Occipital lobe (tissue), 2 donors: ENCODE results near the gene KCNJ6. TPM values are rescaled to one million over a fixed set of nuclear protein-coding genes. Genes with fewer than 3 reads are reported as not detected.
"Not testable (repeated sequence)": the region's sequence is repeated elsewhere in the genome, so short reads cannot be mapped to it uniquely, and the experiment has no call there.

Experiments used
- DNase-seq: peaks from one replicate; lab custom pipeline; 2025; lab: John Stamatoyannopoulos, UW
- total RNA-seq: library from RNA; depleted of rRNA; stranded (reverse); fragments of >200 nt; gene quantifications from one replicate; pipeline ENCODE4 v1.2.3, GENCODE V29; 2014

Gene KCNJ6
- total RNA-seq, 1 donor from 2014 or later, result 5.3 TPM

- no peak for DNase-seq
Measured at GRCh38 chr21:37742115-37742514, 174.1 kb downstream of the KCNJ6 start.

GRCh38 chr21:37737996-37738395, 178.3 kb downstream of the KCNJ6 start:
- no peak for DNase-seq

- no peak for DNase-seq
Measured at GRCh38 chr21:37737507-37737906, 178.8 kb downstream of the KCNJ6 start.

DNA sequence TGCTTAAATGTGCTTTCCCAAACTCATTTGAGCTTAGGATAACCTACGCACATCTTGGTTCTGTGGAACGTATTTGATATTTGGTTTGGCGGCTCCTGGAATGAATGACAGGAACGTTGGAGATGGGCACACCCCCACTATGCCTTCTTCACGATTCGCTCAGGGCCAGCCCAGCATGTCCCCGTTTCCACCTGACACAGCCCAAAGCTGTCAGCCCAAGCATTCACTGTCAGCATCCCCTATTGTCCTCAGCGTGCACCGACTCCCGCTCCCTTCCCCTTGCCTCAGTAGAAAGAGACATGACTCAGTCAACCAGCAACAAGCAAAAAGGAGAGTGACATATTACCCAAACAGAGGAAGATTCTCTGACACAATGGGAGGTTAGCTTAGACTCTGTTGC, 181.4 kb downstream of the KCNJ6 start:
- no peak for DNase-seq

DNA sequence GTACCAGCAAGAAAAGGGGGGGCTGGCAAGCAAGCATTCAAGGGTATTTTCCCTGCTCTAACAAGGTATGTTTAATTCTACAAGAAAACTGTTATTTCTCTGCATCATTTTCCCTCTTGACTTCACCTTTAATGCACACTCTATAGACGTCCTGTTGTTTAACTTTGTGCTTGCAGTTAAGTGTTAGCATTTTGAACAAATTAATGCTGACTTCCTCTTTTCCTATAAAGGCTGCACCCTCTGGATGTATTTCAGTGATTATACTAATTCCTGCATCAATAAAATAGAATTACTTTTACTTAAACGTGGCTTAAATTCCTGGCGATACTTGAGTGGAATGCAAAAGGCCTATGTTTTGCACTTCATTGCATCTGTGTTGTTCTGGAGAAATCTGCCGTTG, 183.3 kb downstream of the KCNJ6 start:
- DNase-seq, result no peak

DNA sequence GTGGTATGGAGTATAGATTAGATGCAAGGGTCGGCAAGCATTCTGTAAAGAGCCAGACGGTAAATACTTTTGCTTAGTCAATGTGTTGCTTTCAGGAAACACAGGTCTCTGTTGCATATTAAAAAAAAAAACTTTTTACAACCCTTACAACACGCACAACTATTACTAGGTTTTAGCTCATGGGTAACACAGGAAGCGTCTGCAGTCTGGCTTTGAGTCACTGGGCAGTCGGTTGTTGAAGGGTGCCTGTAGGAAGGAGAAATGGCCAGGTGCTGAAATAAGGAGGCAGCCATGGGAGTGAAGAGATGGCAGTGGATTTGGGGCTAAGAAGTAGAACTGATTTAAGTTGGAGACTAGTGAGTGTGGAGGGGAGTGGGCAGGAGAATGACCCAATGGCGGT, 192.1 kb downstream of the KCNJ6 start:
- DNase-seq, result no peak

GRCh38 chr21:37717534-37717933, 198.7 kb downstream of the KCNJ6 start:
- DNase-seq, result no peak

- DNase-seq, result not testable (repeated sequence)
Measured at GRCh38 chr21:37712569-37712934, 203.7 kb downstream of the KCNJ6 start.

- DNase-seq, result no peak
Measured at GRCh38 chr21:37711836-37712568, 204.3 kb downstream of the KCNJ6 start.

- DNase-seq, result no peak
Measured at GRCh38 chr21:37711286-37711829, 204.9 kb downstream of the KCNJ6 start.

GRCh38 chr21:37710546-37711285, 205.5 kb downstream of the KCNJ6 start:
- no peak for DNase-seq

DNA sequence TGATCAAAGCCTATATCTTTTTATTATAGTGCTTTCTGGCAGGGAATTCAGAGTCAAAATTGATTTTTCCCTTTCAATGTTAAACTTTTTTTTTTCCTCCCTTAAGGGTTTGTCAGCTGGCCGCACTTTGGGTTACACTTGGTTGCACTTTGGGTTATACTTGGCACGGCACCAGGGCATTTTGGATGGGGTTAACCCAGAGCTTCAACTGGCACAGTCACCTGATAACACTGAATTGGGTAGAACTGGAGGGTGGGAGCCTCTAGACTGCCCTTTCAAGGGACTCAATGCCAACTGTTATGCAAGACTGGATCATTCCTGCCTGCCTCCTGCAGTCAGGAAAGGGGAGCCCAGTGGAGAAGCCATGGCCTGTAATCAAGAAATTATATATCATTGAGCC, 211.5 kb downstream of the KCNJ6 start:
- no peak for DNase-seq

- no peak for DNase-seq
Measured at GRCh38 chr21:37702241-37702640, 214.0 kb downstream of the KCNJ6 start.

DNA sequence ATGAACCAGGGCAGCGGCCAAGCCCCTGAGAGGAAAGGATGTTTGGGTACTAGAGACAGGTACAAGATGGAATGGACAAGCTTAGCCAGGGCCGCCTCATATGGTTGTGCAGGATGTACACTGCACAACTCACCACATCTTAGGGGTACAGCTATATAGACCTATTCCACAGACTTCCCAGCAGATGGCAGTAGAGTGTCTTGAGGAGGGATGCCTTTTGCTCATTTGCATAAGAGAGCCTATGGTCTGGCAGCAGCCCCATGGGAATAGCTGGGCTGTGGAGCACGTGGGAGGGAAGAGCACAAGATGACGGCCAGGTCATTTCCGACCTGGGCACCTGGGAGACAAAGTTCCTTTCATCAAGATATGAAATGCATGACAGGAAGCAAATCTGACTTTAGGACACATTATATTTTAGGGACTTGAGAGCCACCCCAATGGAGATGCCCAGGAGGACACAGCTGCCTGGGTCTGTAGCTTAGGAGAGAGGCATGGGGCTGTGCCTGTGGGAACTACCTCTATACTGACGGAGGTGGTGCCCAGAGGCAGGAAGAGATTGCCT, 215.5 kb downstream of the KCNJ6 start:
- DNase-seq, result peak; percentile 21

DNA sequence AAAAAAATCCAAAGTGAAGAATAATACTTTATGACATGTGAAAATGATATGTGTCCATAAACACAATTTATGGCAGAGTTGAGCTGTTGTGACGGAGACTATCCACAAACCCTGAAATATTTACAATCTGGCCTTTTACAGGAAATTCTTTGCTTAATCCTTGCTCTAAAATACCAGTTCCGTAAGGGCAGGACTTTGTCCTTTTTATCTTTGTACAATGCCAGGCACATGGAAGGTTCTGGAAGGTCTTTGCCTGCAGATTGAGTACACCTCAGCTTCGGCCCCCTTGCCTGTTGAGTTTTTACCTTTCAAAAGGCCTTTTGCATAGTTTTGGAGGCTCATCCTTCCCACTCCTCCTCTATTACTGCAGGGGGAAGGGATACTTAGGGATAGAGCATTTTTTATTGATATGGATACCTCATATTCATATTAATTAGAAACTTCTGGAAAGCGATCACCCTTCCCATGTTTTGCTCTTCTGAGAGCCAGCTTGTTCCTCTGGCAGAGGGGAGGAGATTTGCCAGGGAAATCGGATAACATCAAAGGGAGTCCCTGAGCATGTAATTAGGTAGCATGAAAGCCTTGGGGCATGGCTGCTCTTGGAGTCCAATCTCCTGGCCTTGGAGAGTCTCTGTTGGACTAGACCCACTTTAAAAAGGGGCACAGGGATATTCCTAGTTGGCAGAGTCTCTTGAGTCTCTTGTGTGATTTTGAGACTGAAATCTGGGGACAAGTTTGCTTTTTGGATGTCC, 217.1 kb downstream of the KCNJ6 start:
- DNase-seq, result no peak

- DNase-seq, result no peak
Measured at GRCh38 chr21:37696936-37697335, 219.3 kb downstream of the KCNJ6 start.

DNA sequence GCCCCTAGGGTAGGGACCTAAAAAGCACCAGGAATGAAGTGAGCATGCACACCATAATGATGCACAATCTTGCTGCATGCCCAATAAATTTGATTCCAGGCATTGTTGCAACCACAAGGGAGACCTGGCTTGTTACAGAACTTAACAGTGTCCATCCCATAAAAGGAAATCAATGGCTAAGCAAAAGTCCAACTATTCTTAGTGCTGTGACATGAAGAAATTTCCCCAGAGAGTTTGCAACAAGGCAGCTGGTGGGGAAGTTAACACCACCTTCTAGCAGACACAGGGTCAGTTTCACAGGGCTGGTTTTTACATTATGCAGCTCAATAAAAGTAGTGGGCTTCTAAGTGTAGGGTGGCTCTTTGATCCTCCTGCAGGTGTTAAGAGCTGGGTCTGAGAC, 221.1 kb downstream of the KCNJ6 start:
- no peak for DNase-seq

DNA sequence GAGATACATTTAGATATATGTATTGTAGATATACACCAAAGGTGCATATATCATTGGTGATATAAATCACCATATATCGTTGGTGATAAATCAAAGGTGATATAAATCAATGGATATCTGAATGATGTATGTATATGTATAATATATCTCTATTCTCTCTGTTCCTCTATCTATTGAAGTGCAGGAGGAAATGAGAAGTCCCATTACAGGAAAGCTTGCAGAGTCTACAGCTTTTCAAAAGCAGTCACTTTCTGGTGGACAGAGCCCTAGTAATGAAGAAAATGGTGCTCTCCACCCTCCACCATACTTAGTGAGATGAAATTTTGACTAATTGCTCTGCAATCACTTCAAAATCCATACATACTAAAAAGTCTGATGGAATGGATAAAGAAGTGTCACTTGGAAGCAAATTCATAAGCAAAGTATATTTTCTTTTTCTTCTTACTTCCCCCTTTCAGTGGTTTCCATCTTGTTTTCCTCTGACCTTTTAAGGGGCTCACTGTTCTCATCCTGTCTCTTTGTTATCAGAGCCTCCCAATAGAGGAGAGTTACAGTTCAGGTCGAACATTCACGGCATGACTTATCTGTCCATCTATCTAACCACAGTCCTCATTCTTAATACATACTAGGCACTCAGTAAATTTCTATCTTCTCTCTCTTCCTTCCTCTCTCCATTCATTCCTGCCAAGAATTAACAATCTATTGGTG, 227.2 kb downstream of the KCNJ6 start:
- DNase-seq, result no peak

DNA sequence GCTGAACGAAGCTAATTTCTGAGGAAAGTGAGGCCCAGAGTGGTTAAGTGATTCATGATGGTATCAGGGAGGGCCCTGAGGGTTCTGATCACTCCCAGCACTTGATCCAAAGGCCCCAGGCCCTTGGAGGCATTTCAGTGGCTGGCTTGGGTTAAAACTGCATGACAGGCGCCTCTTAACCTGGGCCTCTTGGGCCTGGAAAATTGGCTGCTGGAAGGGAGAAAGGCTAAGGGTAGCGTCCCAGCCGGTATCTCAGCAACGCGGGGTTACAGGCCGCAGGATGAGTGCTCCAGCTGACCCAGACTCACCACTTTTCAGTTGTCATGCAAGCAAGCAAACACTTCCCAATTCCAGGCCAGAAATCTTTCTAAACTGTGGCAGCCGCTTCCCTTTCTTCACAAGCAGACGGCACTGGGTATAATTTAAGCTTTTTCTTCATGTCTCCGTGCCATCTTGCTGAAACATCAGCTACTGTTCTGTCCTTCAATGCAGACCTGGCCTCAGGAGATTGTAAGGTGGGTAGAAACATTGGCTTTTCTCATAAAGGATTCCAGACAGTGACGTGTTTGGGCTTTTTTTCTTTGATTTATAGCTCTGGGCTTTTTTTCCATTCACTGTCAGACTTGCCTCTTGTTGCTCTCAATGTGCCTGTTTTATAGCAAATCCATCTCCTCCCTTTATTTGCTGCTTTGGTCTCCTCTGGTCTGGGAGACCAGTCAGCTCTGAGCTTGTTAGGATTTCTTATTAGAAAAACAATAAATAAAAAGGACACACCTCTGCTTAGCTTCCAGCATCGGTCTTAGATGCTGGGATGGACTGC, 229.1 kb downstream of the KCNJ6 start:
- DNase-seq, result no peak

DNA sequence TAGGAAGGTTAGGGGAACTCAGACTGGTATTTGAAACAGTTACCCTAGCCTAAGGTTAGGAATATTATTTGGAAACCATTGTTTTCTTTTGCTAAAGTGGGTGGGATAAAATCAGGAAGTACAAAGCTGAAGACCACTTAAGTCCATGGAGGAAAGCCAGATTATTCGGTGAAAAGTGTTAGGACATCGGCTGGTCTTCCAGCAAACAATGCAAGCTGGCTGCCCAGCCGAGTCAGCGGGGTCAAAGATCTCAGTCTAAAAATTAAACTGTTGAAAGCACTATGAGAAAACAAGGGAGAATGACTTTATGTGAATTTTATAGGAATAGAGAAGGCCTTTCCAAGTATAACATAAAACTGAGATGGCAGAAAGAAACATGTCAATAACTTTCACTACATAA, 231.7 kb downstream of the KCNJ6 start:
- DNase-seq, result no peak
